ENCODE results near the gene FAM219A. TPM values are rescaled to one million over a fixed set of nuclear protein-coding genes. Genes with fewer than 3 reads are reported as not detected.
A peak's percentile ranks its signal among the peaks of the same experiment; 100 is the strongest.

FAM219A gene
- total and polyA plus RNA-seq, 7 experiments from 2014 or later = 0.67 to 14.6 (median 12.4) TPM

- DNase-seq (no peak), ATAC-seq (no peak)
- no peak overlapping the region for H3K27ac ChIP-seq (ENCODE audit: low read depth, low read length)
- CTCF ChIA-PET = no interaction called here
- Mint-ChIP-seq H3K27ac (peak overlapping the region in 2 of 9 donors; percentile 22 to 93), H3K4me3 (peak overlapping the region in 8 of 10 donors; percentile 17 to 93 (median 90)), H3K27me3 (peaks cover 0 to 23% (median 6%) of the 10 kb centered on the region in 5 donors), H3K9me3 (peaks cover 0 to 1% (median 0%) of the 10 kb centered on the region in 11 donors), H3K36me3 (no peaks in the 10 kb centered on the region), H3K4me1 (peaks cover 28 to 43% (median 34%) of the 10 kb centered on the region in 7 donors)
- H3K27me3 ChIP-seq (ENCODE audit: control insufficient read depth in 2 of 2, insufficient read depth in 2 of 2, low read length in 2 of 2) = no peaks in the 10 kb centered on the region
- H3K36me3 ChIP-seq (ENCODE audit: control insufficient read depth in 2 of 3, insufficient read depth in 3 of 3, low read length in 3 of 3) = no peaks in the 10 kb centered on the region
- intact Hi-C loops (cut with micrococcal nuclease) = loop anchor here in 1 of 2 donors (2.0 to 10.0 kb wide), 7 partner anchors 57 to 1907 kb away; partner anchors contain the start of genes DCAF12, NFX1, SMIM27 and TESK1
- peaks cover 13 to 16% of the 10 kb centered on the region in 2 donors for H3K4me1 ChIP-seq (ENCODE audit: control insufficient read depth in 2 of 2, insufficient read depth in 2 of 2, low read length in 2 of 2)
- H3K4me3 ChIP-seq (ENCODE audit: low read length) = no peak overlapping the region
- POLR2A ChIA-PET = no interaction called here
- H3K9me3 ChIP-seq (ENCODE audit: control insufficient read depth in 2 of 3, low read length in 3 of 3) = no peaks in the 10 kb centered on the region
Observed at GRCh38 chr9:34459356-34459755, 986 bp upstream of the FAM219A start.

GRCh38 chr9:34458959-34459340, 580 bp upstream of the FAM219A start:
- peak overlapping the region; percentile 57 to 93 (median 80) for H3K27ac Mint-ChIP-seq
- H3K9me3 ChIP-seq (ENCODE audit: control insufficient read depth in 2 of 3, low read length in 3 of 3) = no peaks in the 10 kb centered on the region
- intact Hi-C loops (cut with micrococcal nuclease) = loop anchor here (1.0 to 10.0 kb wide), 19 partner anchors 22 to 1907 kb away; partner anchors contain the start of genes KIF24 (in 2 of the 2), NUDT2 (in 2 of the 2), RPP25L (in 2 of the 2) and SIGMAR1 (in 2 of the 2)
- ChIA-PET CTCF (no interaction called here), POLR2A (interaction anchor here (0.6 to 0.9 kb wide), 2 partner anchors 79 to 153 kb away, joined by 3 read pairs; no protein-coding TSS in a partner anchor)
- no peak overlapping the region for H3K27ac ChIP-seq (ENCODE audit: low read depth, low read length)
- H3K4me1 ChIP-seq (ENCODE audit: control insufficient read depth in 2 of 2, insufficient read depth in 2 of 2, low read length in 2 of 2) = peaks cover 13 to 16% of the 10 kb centered on the region in 2 donors
- peak overlapping the region; percentile 66 to 93 (median 91) for H3K4me3 Mint-ChIP-seq
- H3K9me3 Mint-ChIP-seq = peaks cover 0 to 1% (median 0%) of the 10 kb centered on the region in 11 donors
- H3K36me3 Mint-ChIP-seq = no peaks in the 10 kb centered on the region
- peak overlapping the region; percentile 52 for H3K4me3 ChIP-seq (ENCODE audit: low read length)
- H3K36me3 ChIP-seq (ENCODE audit: control insufficient read depth in 2 of 3, insufficient read depth in 3 of 3, low read length in 3 of 3) = no peaks in the 10 kb centered on the region
- H3K4me1 Mint-ChIP-seq = peaks cover 28 to 43% (median 35%) of the 10 kb centered on the region in 7 donors
- peaks cover 0 to 23% (median 6%) of the 10 kb centered on the region in 5 donors for H3K27me3 Mint-ChIP-seq
- DNase-seq (no peak), ATAC-seq (no peak)
- H3K27me3 ChIP-seq (ENCODE audit: control insufficient read depth in 2 of 2, insufficient read depth in 2 of 2, low read length in 2 of 2) = no peaks in the 10 kb centered on the region

- Histone ChIP-seq H3K4me3 (ENCODE audit: low read length) (peak overlapping the region; percentile 68), H3K9me3 (ENCODE audit: control insufficient read depth in 2 of 3, low read length in 3 of 3) (no peaks in the 10 kb centered on the region), H3K27ac (ENCODE audit: low read depth, low read length) (peak overlapping the region; percentile 41), H3K27me3 (ENCODE audit: control insufficient read depth in 2 of 2, insufficient read depth in 2 of 2, low read length in 2 of 2) (no peaks in the 10 kb centered on the region), H3K4me1 (ENCODE audit: control insufficient read depth in 2 of 2, insufficient read depth in 2 of 2, low read length in 2 of 2) (peaks cover 13 to 16% of the 10 kb centered on the region in 2 donors), H3K36me3 (ENCODE audit: control insufficient read depth in 2 of 3, insufficient read depth in 3 of 3, low read length in 3 of 3) (no peaks in the 10 kb centered on the region)
- H3K4me1 Mint-ChIP-seq = peaks cover 28 to 51% (median 41%) of the 10 kb centered on the region in 7 donors
- no peak for ATAC-seq
- peaks cover 0 to 3% (median 0%) of the 10 kb centered on the region in 5 donors for H3K36me3 Mint-ChIP-seq
- intact Hi-C loops (cut with micrococcal nuclease) = loop anchor here (1.0 to 10.0 kb wide), 19 partner anchors 20 to 1905 kb away; partner anchors contain the start of genes KIF24 (in 2 of the 2), NUDT2 (in 2 of the 2), RPP25L (in 2 of the 2) and SIGMAR1 (in 2 of the 2)
- peak overlapping the region in 8 of 9 donors; percentile 57 to 90 (median 78) for H3K27ac Mint-ChIP-seq
- ChIA-PET POLR2A (interaction anchor here (0.6 kb wide), 1 partner anchor 207 kb away, joined by 3 read pairs; no protein-coding TSS in a partner anchor), CTCF (interaction anchor here (0.6 kb wide), 1 partner anchor 55 kb away, joined by 4 read pairs; no protein-coding TSS in a partner anchor)
- H3K4me3 Mint-ChIP-seq = peak overlapping the region; percentile 86 to 93 (median 91)
- H3K27me3 Mint-ChIP-seq = peaks cover 0 to 23% (median 6%) of the 10 kb centered on the region in 5 donors
- H3K9me3 Mint-ChIP-seq = no peaks in the 10 kb centered on the region
- DNase-seq = peak in 4 of 9 donors; percentile 7 to 31 (median 14)
Observed at GRCh38 chr9:34457266-34458012, 931 bp downstream of the FAM219A start.

- peaks cover 0 to 6% (median 0%) of the 10 kb centered on the region in 5 donors for H3K36me3 Mint-ChIP-seq
- intact Hi-C loops (cut with micrococcal nuclease) = loop anchor here in 1 of 2 donors (5.0 to 10.0 kb wide), 3 partner anchors 136 to 1904 kb away; partner anchors contain the start of genes SMIM27, TESK1 and TOPORS
- Histone ChIP-seq H3K27ac (ENCODE audit: low read depth, low read length) (no peak overlapping the region), H3K4me3 (ENCODE audit: low read length) (no peak overlapping the region), H3K4me1 (ENCODE audit: control insufficient read depth in 2 of 2, insufficient read depth in 2 of 2, low read length in 2 of 2) (peaks cover 13 to 16% of the 10 kb centered on the region in 2 donors), H3K27me3 (ENCODE audit: control insufficient read depth in 2 of 2, insufficient read depth in 2 of 2, low read length in 2 of 2) (no peaks in the 10 kb centered on the region), H3K36me3 (ENCODE audit: control insufficient read depth in 2 of 3, insufficient read depth in 3 of 3, low read length in 3 of 3) (no peaks in the 10 kb centered on the region), H3K9me3 (ENCODE audit: control insufficient read depth in 2 of 3, low read length in 3 of 3) (no peaks in the 10 kb centered on the region)
- ATAC-seq (no peak), DNase-seq (no peak)
- peaks cover 0 to 23% (median 6%) of the 10 kb centered on the region in 5 donors for H3K27me3 Mint-ChIP-seq
- H3K4me1 Mint-ChIP-seq = peaks cover 29 to 53% (median 43%) of the 10 kb centered on the region in 7 donors
- ChIA-PET CTCF (interaction anchor here (0.6 kb wide), 1 partner anchor 54 kb away, joined by 4 read pairs; no protein-coding TSS in a partner anchor), POLR2A (interaction anchor here (0.5 kb wide), 1 partner anchor 146 kb away, joined by 4 read pairs; no protein-coding TSS in a partner anchor)
- H3K9me3 Mint-ChIP-seq = no peaks in the 10 kb centered on the region
- H3K27ac Mint-ChIP-seq = peak overlapping the region in 1 of 9 donors; percentile 1
- H3K4me3 Mint-ChIP-seq = peak overlapping the region; percentile 86 to 93 (median 91)
Observed at GRCh38 chr9:34456746-34457145, 1.6 kb downstream of the FAM219A start.

- intact Hi-C loops (cut with micrococcal nuclease) = loop anchor here in 1 of 2 donors (5.0 to 10.0 kb wide), 3 partner anchors 136 to 1904 kb away; partner anchors contain the start of genes SMIM27, TESK1 and TOPORS
- CTCF ChIA-PET = no interaction called here
- ATAC-seq (no peak), DNase-seq (no peak)
- H3K27ac ChIP-seq (ENCODE audit: low read depth, low read length) = no peak overlapping the region
- H3K36me3 Mint-ChIP-seq = peaks cover 0 to 10% (median under 1%) of the 10 kb centered on the region in 5 donors
- POLR2A ChIA-PET = interaction anchor here (0.5 kb wide), 1 partner anchor 147 kb away, joined by 4 read pairs; no protein-coding TSS in a partner anchor
- H3K4me3 Mint-ChIP-seq = peak overlapping the region; percentile 2 to 93 (median 56)
- no peaks in the 10 kb centered on the region for H3K36me3 ChIP-seq (ENCODE audit: control insufficient read depth in 2 of 3, insufficient read depth in 3 of 3, low read length in 3 of 3)
- peaks cover 34 to 56% (median 46%) of the 10 kb centered on the region in 7 donors for H3K4me1 Mint-ChIP-seq
- no peaks in the 10 kb centered on the region for H3K27me3 ChIP-seq (ENCODE audit: control insufficient read depth in 2 of 2, insufficient read depth in 2 of 2, low read length in 2 of 2)
- H3K27ac Mint-ChIP-seq = no peak overlapping the region
- H3K4me1 ChIP-seq (ENCODE audit: control insufficient read depth in 2 of 2, insufficient read depth in 2 of 2, low read length in 2 of 2) = peaks cover 13 to 16% of the 10 kb centered on the region in 2 donors
- H3K4me3 ChIP-seq (ENCODE audit: low read length) = no peak overlapping the region
- H3K9me3 ChIP-seq (ENCODE audit: control insufficient read depth in 2 of 3, low read length in 3 of 3) = no peaks in the 10 kb centered on the region
- H3K9me3 Mint-ChIP-seq = no peaks in the 10 kb centered on the region
- peaks cover 0 to 17% (median 3%) of the 10 kb centered on the region in 5 donors for H3K27me3 Mint-ChIP-seq
Observed at GRCh38 chr9:34456151-34456550, 2.2 kb downstream of the FAM219A start.

- H3K4me1 Mint-ChIP-seq = peaks cover 34 to 56% (median 43%) of the 10 kb centered on the region in 7 donors
- no peak overlapping the region for H3K27ac ChIP-seq (ENCODE audit: low read depth, low read length)
- ChIA-PET POLR2A (no interaction called here), CTCF (interaction anchor here (1.2 kb wide), 1 partner anchor 13 kb away, joined by 7 read pairs; no protein-coding TSS in a partner anchor)
- no peak for ATAC-seq
- H3K9me3 ChIP-seq (ENCODE audit: control insufficient read depth in 2 of 3, low read length in 3 of 3) = no peaks in the 10 kb centered on the region
- intact Hi-C loops (cut with micrococcal nuclease) = loop anchor here in 1 of 2 donors (5.0 to 10.0 kb wide), 3 partner anchors 138 to 1902 kb away; partner anchors contain the start of genes SMIM27, TESK1 and TOPORS
- no peaks in the 10 kb centered on the region for H3K9me3 Mint-ChIP-seq
- no peak overlapping the region for H3K4me3 Mint-ChIP-seq
- H3K27ac Mint-ChIP-seq = no peak overlapping the region
- no peaks in the 10 kb centered on the region for H3K27me3 ChIP-seq (ENCODE audit: control insufficient read depth in 2 of 2, insufficient read depth in 2 of 2, low read length in 2 of 2)
- H3K4me3 ChIP-seq (ENCODE audit: low read length) = no peak overlapping the region
- H3K36me3 ChIP-seq (ENCODE audit: control insufficient read depth in 2 of 3, insufficient read depth in 3 of 3, low read length in 3 of 3) = no peaks in the 10 kb centered on the region
- no peak for DNase-seq
- H3K4me1 ChIP-seq (ENCODE audit: control insufficient read depth in 2 of 2, insufficient read depth in 2 of 2, low read length in 2 of 2) = peaks cover 13 to 16% of the 10 kb centered on the region in 2 donors
- H3K27me3 Mint-ChIP-seq = peaks cover 0 to 9% (median under 1%) of the 10 kb centered on the region in 5 donors
- H3K36me3 Mint-ChIP-seq = peaks cover 0 to 15% (median 7%) of the 10 kb centered on the region in 5 donors
Observed at GRCh38 chr9:34454571-34455065, 3.8 kb downstream of the FAM219A start.

Measured in naive thymus-derived CD4-positive, alpha-beta T cell (primary cell).